Ovary (tissue), 3 donors: ENCODE data around the gene WWTR1.

Source experiments
- EP300 ChIP-seq: sonication (generic); formaldehyde crosslinking; IDR thresholded peaks from one replicate; pipeline ENCODE4 v1.6.1; 2017; ENCODE audit warnings: antibody characterized with exemption
- POLR2A ChIP-seq: fragments of 450-650 bp; IDR thresholded peaks from one replicate; pipeline ENCODE4 v1.6.1; 2017; ENCODE audit warnings: antibody characterized with exemption, mild to moderate bottlenecking, moderate library complexity
- TF ChIP-seq, protein P1 (sequence below), 3 donors: fragments of 450-650 bp in 2 of 3; fragments of 200-600 bp in 1 of 3; IDR thresholded peaks; one replicate each; pipeline versions ENCODE4 v1.5.1 to v1.8.0; 2016 to 2022; ENCODE audit warnings: antibody characterized with exemption in 3 of 3, mild to moderate bottlenecking in 1 of 3
- donor health status: DM: no; HTN: no; CAD: no.

DNA sequence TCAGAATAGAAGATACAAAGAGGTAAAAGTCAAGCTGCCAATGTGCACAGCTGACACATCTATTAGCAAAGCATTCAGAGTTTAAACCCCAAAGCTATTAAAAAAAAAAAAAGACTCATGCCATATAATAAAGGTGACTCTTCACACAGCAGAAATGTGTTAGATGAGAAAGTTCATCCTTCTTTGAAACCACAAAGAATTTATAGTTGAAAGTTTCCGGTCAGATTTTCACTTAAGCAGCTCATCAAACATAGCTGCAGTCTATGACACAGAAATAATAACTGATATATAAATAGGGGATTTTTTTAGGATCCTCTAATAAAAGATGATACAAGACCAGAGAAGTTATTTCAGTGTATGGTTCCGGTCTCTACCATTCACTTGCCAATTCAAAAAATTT lies 76.6 kb downstream of the WWTR1 start:
- TF ChIP-seq, protein P1, sequence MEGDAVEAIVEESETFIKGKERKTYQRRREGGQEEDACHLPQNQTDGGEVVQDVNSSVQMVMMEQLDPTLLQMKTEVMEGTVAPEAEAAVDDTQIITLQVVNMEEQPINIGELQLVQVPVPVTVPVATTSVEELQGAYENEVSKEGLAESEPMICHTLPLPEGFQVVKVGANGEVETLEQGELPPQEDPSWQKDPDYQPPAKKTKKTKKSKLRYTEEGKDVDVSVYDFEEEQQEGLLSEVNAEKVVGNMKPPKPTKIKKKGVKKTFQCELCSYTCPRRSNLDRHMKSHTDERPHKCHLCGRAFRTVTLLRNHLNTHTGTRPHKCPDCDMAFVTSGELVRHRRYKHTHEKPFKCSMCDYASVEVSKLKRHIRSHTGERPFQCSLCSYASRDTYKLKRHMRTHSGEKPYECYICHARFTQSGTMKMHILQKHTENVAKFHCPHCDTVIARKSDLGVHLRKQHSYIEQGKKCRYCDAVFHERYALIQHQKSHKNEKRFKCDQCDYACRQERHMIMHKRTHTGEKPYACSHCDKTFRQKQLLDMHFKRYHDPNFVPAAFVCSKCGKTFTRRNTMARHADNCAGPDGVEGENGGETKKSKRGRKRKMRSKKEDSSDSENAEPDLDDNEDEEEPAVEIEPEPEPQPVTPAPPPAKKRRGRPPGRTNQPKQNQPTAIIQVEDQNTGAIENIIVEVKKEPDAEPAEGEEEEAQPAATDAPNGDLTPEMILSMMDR (IDR thresholded peaks at IDR 0.05) = no peak
- no peak for TF ChIP-seq EP300
- no peak for TF ChIP-seq POLR2A
